ENCODE data around the gene C1orf198.

Gene C1orf198

DNA sequence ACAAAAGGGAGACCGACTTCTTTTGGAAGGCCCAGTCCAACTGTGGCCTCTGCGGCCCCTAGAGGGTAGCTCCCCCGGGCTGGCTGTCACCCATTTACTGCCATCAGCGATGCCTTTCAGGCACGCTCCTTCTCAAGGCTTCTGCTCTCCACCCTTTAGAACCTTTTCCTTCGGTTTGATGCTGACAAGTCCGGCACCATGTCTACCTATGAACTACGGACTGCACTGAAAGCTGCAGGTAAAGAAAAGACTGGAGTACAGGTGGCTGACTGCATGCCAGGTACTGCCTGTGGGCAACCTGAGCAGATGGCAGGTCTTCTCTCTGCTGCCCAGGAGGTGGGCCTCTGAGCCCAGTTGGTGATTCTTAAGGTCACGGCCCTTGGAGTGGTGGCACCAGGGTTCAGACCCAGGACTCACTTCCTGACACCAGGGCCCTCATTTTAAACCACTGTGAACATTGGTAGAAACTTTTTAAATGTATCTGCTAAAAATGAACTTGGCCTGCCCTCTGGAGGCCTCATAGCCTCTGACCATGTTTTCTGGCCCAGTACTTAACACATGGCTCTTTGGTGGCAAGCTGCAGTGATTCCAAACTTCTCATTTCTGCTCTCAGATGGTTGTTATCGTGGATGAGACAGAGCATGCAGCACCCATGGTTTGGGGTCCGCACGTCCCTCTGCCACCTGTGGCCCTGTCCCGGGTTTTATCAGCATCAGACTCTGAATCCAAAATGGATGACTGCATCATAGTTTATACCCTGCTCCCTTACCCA is 75.4 kb downstream of the C1orf198 start:
- H3K4me3 ChIP-seq, result no peak overlapping the region
- H3K4me2 ChIP-seq, result peak overlapping the region; percentile 73
- no peaks in the 10 kb centered on the region for H3K9me3 ChIP-seq
- TF ChIP-seq Cebpa-rat (IDR thresholded peaks at IDR 0.05), result no peak
- H3K27ac ChIP-seq, result no peak overlapping the region
- H3K9ac ChIP-seq, result no peak overlapping the region
- H4K20me1 ChIP-seq, result no peaks in the 10 kb centered on the region
- no peaks in the 10 kb centered on the region for H3K27me3 ChIP-seq
- H3K4me1 ChIP-seq, result peaks cover 36% of the 10 kb centered on the region
- H3K36me3 ChIP-seq, result no peaks in the 10 kb centered on the region

GRCh38 chr1:230791986-230792564 is 76.2 kb downstream of the C1orf198 start:
- Histone ChIP-seq H3K9ac (no peak overlapping the region), H3K27ac (no peak overlapping the region), H3K4me2 (peak overlapping the region; percentile 73), H3K4me1 (peaks cover 31% of the 10 kb centered on the region), H3K4me3 (no peak overlapping the region), H3K36me3 (no peaks in the 10 kb centered on the region), H3K9me3 (no peaks in the 10 kb centered on the region), H3K27me3 (no peaks in the 10 kb centered on the region), H4K20me1 (no peaks in the 10 kb centered on the region)
- TF ChIP-seq Cebpa-rat (IDR thresholded peaks at IDR 0.05), result no peak

DNA sequence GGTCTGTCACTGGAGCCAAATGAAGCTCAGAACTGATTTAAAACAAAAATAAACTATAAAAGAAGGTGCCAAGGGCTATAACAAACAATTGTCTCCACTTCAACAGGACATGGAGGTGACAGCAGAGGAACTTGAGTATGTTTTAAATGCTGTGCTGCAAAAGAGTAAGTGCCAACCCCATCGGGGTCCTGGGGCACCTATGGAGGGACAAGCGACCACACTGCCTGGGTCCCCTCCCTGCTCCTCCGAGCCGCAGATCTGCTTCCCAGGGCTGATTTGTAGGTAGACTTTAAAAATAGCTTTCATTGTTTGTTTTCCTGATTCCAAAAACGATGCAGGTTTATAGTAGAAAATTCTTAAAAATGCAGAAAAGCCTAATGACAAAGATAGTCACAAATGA is 78.3 kb downstream of the C1orf198 start:
- H3K27ac ChIP-seq, result no peak overlapping the region
- H3K9me3 ChIP-seq, result no peaks in the 10 kb centered on the region
- TF ChIP-seq Cebpa-rat (IDR thresholded peaks at IDR 0.05), result no peak
- no peak overlapping the region for H3K4me3 ChIP-seq
- peak overlapping the region; percentile 8; the same call in 1 of the 2 replicates for H3K4me2 ChIP-seq
- H3K4me1 ChIP-seq, result peaks cover 31% of the 10 kb centered on the region
- no peaks in the 10 kb centered on the region for H3K36me3 ChIP-seq
- H4K20me1 ChIP-seq, result no peaks in the 10 kb centered on the region
- no peak overlapping the region for H3K9ac ChIP-seq
- H3K27me3 ChIP-seq, result no peaks in the 10 kb centered on the region

- peaks cover 27% of the 10 kb centered on the region for H3K4me1 ChIP-seq
- no peaks in the 10 kb centered on the region for H3K27me3 ChIP-seq
- no peak overlapping the region for H3K4me2 ChIP-seq
- no peaks in the 10 kb centered on the region for H3K36me3 ChIP-seq
- TF ChIP-seq Cebpa-rat (IDR thresholded peaks at IDR 0.05), result no peak
- no peak overlapping the region for H3K9ac ChIP-seq
- no peak overlapping the region for H3K4me3 ChIP-seq
- H3K9me3 ChIP-seq, result no peaks in the 10 kb centered on the region
- no peak overlapping the region for H3K27ac ChIP-seq
- no peaks in the 10 kb centered on the region for H4K20me1 ChIP-seq
Observed at GRCh38 chr1:230788561-230789275, 79.6 kb downstream of the C1orf198 start.

DNA sequence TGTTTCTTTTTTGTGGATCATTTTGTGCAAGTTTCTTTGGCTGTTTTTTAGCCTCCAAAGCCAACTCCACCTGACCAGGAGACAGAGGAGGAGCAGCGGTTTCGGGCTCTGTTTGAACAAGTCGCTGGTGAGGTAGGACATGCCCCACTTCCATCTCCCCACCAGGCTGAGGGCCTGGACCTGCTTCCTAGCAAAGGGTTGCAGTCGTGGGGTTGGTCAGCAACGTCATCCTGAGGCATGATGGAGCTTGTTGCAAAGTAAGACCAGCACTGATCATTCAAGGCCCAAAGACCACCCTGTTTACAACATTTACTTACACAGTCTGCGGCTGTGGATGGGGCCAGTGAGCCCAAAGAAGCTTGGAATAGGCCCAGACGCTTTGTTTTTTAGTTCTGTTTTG is 80.8 kb downstream of the C1orf198 start:
- no peak overlapping the region for H3K9ac ChIP-seq
- H3K4me2 ChIP-seq, result no peak overlapping the region
- no peaks in the 10 kb centered on the region for H3K9me3 ChIP-seq
- no peaks in the 10 kb centered on the region for H3K36me3 ChIP-seq
- no peaks in the 10 kb centered on the region for H4K20me1 ChIP-seq
- H3K27me3 ChIP-seq, result no peaks in the 10 kb centered on the region
- no peak overlapping the region for H3K4me3 ChIP-seq
- no peak for TF ChIP-seq Cebpa-rat (IDR thresholded peaks at IDR 0.05)
- H3K4me1 ChIP-seq, result peaks cover 17% of the 10 kb centered on the region
- H3K27ac ChIP-seq, result no peak overlapping the region

All from BLaER1 (cell line).